Astrocyte (in vitro differentiated cells and primary cell): Measurements from ENCODE around the gene RDH5. TPM values are rescaled to one million over a fixed set of nuclear protein-coding genes. Genes with fewer than 3 reads are reported as not detected.

Experiments used
- DNase-seq: peaks from one replicate; pipeline ENCODE4 v3.0.0-alpha.2; 2010; ENCODE audit warnings: low read depth
- FAIRE-seq: peaks from 2 replicates; lab custom pipeline; 2011; peaks lifted over from hg19 to GRCh38; lab: Jason Lieb, UNC
- H2AFZ ChIP-seq: 2 replicates; pipeline ENCODE4 v1.6.0; 2012; ENCODE audit warnings: low read depth, low read length, inconsistent platforms
- H3K27ac ChIP-seq: 2 replicates; pipeline ENCODE4 v1.5.1; 2011; ENCODE audit warnings: low read depth, low read length, inconsistent platforms
- H3K27me3 ChIP-seq: 2 replicates; pipeline ENCODE4 v1.6.0; 2011; ENCODE audit warnings: low read length, inconsistent platforms; ENCODE audit not compliant: insufficient read depth
- H3K36me3 ChIP-seq: 2 replicates; pipeline ENCODE4 v1.5.1; 2011; ENCODE audit warnings: low read length, inconsistent platforms; ENCODE audit not compliant: insufficient read depth
- H3K4me1 ChIP-seq: 2 replicates; pipeline ENCODE4 v1.5.1; 2011; ENCODE audit warnings: low read length, inconsistent platforms; ENCODE audit not compliant: insufficient read depth
- H3K4me2 ChIP-seq: 2 replicates; pipeline ENCODE4 v1.6.0; 2012; ENCODE audit warnings: low read length, inconsistent platforms
- H3K4me3 ChIP-seq: 2 replicates; pipeline ENCODE4 v1.5.1; 2011; ENCODE audit warnings: low read depth, mild to moderate bottlenecking, low read length, inconsistent platforms; ENCODE audit not compliant: insufficient read depth
- H3K79me2 ChIP-seq: 2 replicates; pipeline ENCODE4 v1.6.0; 2012; ENCODE audit warnings: mild to moderate bottlenecking, low read length, inconsistent platforms; ENCODE audit not compliant: insufficient read depth
- H3K9ac ChIP-seq: 2 replicates; pipeline ENCODE4 v1.6.0; 2012; ENCODE audit warnings: mild to moderate bottlenecking, low read length, inconsistent platforms
- H3K9me3 ChIP-seq: 2 replicates; pipeline ENCODE4 v1.5.1; 2012; ENCODE audit warnings: low read depth, mild to moderate bottlenecking, low read length, inconsistent platforms; ENCODE audit not compliant: insufficient read depth
- H4K20me1 ChIP-seq: 2 replicates; pipeline ENCODE4 v1.6.0; 2012; ENCODE audit warnings: low read length, inconsistent platforms; ENCODE audit not compliant: insufficient read depth
- H3K27ac Mint-ChIP-seq: one replicate; pipeline ENCODE4 v1.8.0; 2021; ENCODE audit warnings: mild to moderate bottlenecking, mixed read lengths; ENCODE audit not compliant: unreplicated experiment
- H3K27me3 Mint-ChIP-seq: one replicate; pipeline ENCODE4 v1.8.0; 2021; ENCODE audit warnings: low read depth, mixed read lengths; ENCODE audit not compliant: unreplicated experiment
- H3K36me3 Mint-ChIP-seq: one replicate; pipeline ENCODE4 v1.8.0; 2021; ENCODE audit warnings: low read depth, mixed read lengths; ENCODE audit not compliant: unreplicated experiment
- H3K4me1 Mint-ChIP-seq: one replicate; pipeline ENCODE4 v1.8.0; 2021; ENCODE audit warnings: low read depth, mixed read lengths; ENCODE audit not compliant: unreplicated experiment
- H3K4me3 Mint-ChIP-seq: one replicate; pipeline ENCODE4 v1.8.0; 2021; ENCODE audit warnings: mild to moderate bottlenecking, moderate library complexity, mixed read lengths; ENCODE audit not compliant: unreplicated experiment
- H3K9me3 Mint-ChIP-seq: one replicate; pipeline ENCODE4 v1.8.0; 2021; ENCODE audit warnings: mild to moderate bottlenecking, mixed read lengths; ENCODE audit not compliant: unreplicated experiment
- CTCF ChIP-seq: IDR thresholded peaks from 2 replicates; pipeline ENCODE4 v1.5.1; 2011; ENCODE audit warnings: low read depth, mild to moderate bottlenecking, inconsistent platforms, low read length, moderate library complexity; ENCODE audit not compliant: insufficient read depth
- EZH2 ChIP-seq: IDR thresholded peaks from 2 replicates; pipeline ENCODE4 v1.6.1; 2012; ENCODE audit warnings: mild to moderate bottlenecking, low read length, inconsistent platforms; ENCODE audit not compliant: insufficient read depth
- total RNA-seq: library from RNA; stranded (reverse); gene quantifications from 2 replicates; pipeline ENCODE4 v1.2.1, GENCODE V29; 2021

The RDH5 gene
- total RNA-seq, 1 donor from 2014 or later = 2.1 TPM

- Mint-ChIP-seq H3K27ac (peak overlapping the region; percentile 88), H3K9me3 (no peaks in the 10 kb centered on the region), H3K36me3 (no peaks in the 10 kb centered on the region), H3K4me1 (peaks cover 39% of the 10 kb centered on the region), H3K4me3 (peak overlapping the region; percentile 84), H3K27me3 (peaks cover 10% of the 10 kb centered on the region)
- no peaks in the 10 kb centered on the region for H3K9me3 ChIP-seq
- TF ChIP-seq CTCF = no peak
- no peak for TF ChIP-seq EZH2
- H4K20me1 ChIP-seq = peaks cover 7% of the 10 kb centered on the region
- H3K4me1 ChIP-seq = peaks cover 74% of the 10 kb centered on the region
- H3K27me3 ChIP-seq = no peaks in the 10 kb centered on the region
- FAIRE-seq (no peak), DNase-seq (peak; percentile 74)
- no peaks in the 10 kb centered on the region for H3K36me3 ChIP-seq
- H3K79me2 ChIP-seq = no peaks in the 10 kb centered on the region
- H3K4me3 ChIP-seq = peak overlapping the region; percentile 78
- peak overlapping the region; percentile 87 for H3K4me2 ChIP-seq
- peak overlapping the region; percentile 88 for H3K9ac ChIP-seq
- no peak overlapping the region for H2AFZ ChIP-seq
- peak overlapping the region; percentile 92 for H3K27ac ChIP-seq
These were observed 2.9 kb upstream of the RDH5 start for GRCh38 chr12:55717011-55718007.

DNA sequence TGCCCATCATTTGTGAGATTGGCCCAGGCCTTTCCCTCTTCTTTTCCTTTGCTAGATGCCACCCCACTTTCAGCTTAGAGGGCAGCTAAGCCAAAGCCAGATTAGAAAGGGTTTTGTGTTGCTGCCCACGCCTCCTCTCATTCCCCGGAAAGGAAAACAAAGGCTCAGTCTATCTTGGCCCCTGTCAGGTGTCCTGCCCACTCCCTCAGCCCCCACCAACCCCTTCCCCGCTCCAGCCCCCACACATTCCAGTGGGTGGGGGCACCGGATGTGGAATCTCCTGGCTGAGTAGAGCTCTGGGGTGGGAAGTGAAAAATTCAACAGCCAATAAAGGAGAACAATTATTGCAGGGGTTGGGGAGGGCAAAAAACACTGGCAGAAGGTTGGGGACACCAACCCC, 2.2 kb upstream of the RDH5 start:
- Histone ChIP-seq H3K27me3 (no peaks in the 10 kb centered on the region), H3K4me1 (peaks cover 68% of the 10 kb centered on the region), H3K79me2 (no peaks in the 10 kb centered on the region), H3K9ac (peak overlapping the region; percentile 63), H3K9me3 (no peaks in the 10 kb centered on the region), H3K4me2 (peak overlapping the region; percentile 87), H3K27ac (peak overlapping the region; percentile 92), H4K20me1 (peaks cover 9% of the 10 kb centered on the region), H3K36me3 (no peaks in the 10 kb centered on the region), H3K4me3 (peak overlapping the region; percentile 37), H2AFZ (no peak overlapping the region)
- peak overlapping the region; percentile 84 for H3K4me3 Mint-ChIP-seq
- peak overlapping the region; percentile 88 for H3K27ac Mint-ChIP-seq
- H3K36me3 Mint-ChIP-seq = peaks cover under 1% of the 10 kb centered on the region
- TF ChIP-seq EZH2 (no peak), CTCF (no peak)
- DNase-seq (peak; percentile 39), FAIRE-seq (no peak)
- H3K4me1 Mint-ChIP-seq = peaks cover 35% of the 10 kb centered on the region
- H3K27me3 Mint-ChIP-seq = peaks cover 3% of the 10 kb centered on the region
- H3K9me3 Mint-ChIP-seq = no peaks in the 10 kb centered on the region
